ENCODE data around the gene LMAN1L.

Gene LMAN1L

DNA sequence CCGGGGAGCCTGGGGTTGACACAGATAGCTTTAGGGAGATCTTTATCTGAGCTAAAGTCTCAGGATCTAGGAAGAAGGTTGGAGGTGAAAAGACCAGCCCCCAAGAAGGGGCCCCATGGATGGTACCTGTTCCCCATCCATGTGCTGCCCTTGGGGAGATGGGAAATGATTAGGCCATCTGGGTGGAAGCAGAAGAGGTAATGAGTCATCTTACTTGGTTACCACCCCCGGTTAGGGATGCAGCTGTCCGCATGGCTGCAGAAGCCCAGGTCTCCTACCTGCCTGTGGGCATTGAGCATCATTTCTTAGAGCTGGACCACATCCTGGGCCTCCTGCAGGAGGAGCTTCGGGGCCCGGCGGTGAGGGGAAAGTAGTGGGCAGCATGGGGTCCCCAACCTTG lies 10.7 kb downstream of the LMAN1L start:
- no peak for TF ChIP-seq CTCF (IDR thresholded peaks at IDR 0.05; ENCODE audit: extremely low read depth, missing control alignments)
- no peak for DNase-seq (ENCODE audit: low spot score)

GRCh38 chr15:74824976-74825375 lies 12.3 kb downstream of the LMAN1L start:
- TF ChIP-seq CTCF (IDR thresholded peaks at IDR 0.05; ENCODE audit: extremely low read depth, missing control alignments): no peak

GRCh38 chr15:74825866-74826265 lies 13.2 kb downstream of the LMAN1L start:
- no peak for TF ChIP-seq CTCF (IDR thresholded peaks at IDR 0.05; ENCODE audit: extremely low read depth, missing control alignments)
- DNase-seq (ENCODE audit: low spot score): no peak

More at GRCh38 chr15:74824976-74825375, 12.3 kb downstream of the LMAN1L start:
- no peak for DNase-seq (ENCODE audit: low spot score)

GRCh38 chr15:74826364-74826819 lies 13.8 kb downstream of the LMAN1L start, which contains the start of gene CPLX3:
Gene CPLX3, plus strand, starts transcription at chr15:74826627. Its CDS starts 77 bp downstream, at chr15:74826704.
- peak; percentile 74 for DNase-seq (ENCODE audit: low spot score)
- no peak for TF ChIP-seq CTCF (IDR thresholded peaks at IDR 0.05; ENCODE audit: extremely low read depth, missing control alignments)

- TF ChIP-seq CTCF (IDR thresholded peaks at IDR 0.05; ENCODE audit: extremely low read depth, missing control alignments): no peak
- no peak for DNase-seq (ENCODE audit: low spot score)
These were observed 14.3 kb downstream of the LMAN1L start for GRCh38 chr15:74826921-74827320.

- DNase-seq (ENCODE audit: low spot score): no peak
- TF ChIP-seq CTCF (IDR thresholded peaks at IDR 0.05; ENCODE audit: extremely low read depth, missing control alignments): no peak
These were observed 15.0 kb downstream of the LMAN1L start for GRCh38 chr15:74827614-74828013.

DNA sequence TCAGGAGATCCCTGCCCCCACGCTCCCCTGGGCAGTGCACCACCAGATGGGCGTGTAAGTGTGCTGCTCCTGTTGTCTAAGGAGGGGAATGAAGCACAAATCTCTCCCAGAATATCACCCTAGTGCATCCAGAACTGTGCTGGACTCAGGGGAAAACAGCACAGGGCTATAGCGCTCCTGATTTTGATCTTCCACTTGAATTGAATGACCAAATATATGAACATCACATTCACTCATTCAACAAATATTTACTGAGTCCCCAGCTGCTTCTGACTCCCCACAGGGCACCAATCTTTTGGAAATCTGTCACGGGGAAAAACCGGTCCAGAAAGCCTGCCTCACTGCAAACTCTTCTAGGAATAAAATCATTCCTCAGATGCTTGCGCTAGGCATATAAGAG lies 16.2 kb downstream of the LMAN1L start:
- TF ChIP-seq CTCF (IDR thresholded peaks at IDR 0.05; ENCODE audit: extremely low read depth, missing control alignments): no peak
- DNase-seq (ENCODE audit: low spot score): no peak
